ENCODE results near the gene PLEKHA4. TPM values are rescaled to one million over a fixed set of nuclear protein-coding genes. Genes with fewer than 3 reads are reported as not detected.

PLEKHA4 gene, protein sequence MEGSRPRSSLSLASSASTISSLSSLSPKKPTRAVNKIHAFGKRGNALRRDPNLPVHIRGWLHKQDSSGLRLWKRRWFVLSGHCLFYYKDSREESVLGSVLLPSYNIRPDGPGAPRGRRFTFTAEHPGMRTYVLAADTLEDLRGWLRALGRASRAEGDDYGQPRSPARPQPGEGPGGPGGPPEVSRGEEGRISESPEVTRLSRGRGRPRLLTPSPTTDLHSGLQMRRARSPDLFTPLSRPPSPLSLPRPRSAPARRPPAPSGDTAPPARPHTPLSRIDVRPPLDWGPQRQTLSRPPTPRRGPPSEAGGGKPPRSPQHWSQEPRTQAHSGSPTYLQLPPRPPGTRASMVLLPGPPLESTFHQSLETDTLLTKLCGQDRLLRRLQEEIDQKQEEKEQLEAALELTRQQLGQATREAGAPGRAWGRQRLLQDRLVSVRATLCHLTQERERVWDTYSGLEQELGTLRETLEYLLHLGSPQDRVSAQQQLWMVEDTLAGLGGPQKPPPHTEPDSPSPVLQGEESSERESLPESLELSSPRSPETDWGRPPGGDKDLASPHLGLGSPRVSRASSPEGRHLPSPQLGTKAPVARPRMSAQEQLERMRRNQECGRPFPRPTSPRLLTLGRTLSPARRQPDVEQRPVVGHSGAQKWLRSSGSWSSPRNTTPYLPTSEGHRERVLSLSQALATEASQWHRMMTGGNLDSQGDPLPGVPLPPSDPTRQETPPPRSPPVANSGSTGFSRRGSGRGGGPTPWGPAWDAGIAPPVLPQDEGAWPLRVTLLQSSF
- total RNA-seq = 1.9 and 2.7 TPM in 2 replicates

DNA sequence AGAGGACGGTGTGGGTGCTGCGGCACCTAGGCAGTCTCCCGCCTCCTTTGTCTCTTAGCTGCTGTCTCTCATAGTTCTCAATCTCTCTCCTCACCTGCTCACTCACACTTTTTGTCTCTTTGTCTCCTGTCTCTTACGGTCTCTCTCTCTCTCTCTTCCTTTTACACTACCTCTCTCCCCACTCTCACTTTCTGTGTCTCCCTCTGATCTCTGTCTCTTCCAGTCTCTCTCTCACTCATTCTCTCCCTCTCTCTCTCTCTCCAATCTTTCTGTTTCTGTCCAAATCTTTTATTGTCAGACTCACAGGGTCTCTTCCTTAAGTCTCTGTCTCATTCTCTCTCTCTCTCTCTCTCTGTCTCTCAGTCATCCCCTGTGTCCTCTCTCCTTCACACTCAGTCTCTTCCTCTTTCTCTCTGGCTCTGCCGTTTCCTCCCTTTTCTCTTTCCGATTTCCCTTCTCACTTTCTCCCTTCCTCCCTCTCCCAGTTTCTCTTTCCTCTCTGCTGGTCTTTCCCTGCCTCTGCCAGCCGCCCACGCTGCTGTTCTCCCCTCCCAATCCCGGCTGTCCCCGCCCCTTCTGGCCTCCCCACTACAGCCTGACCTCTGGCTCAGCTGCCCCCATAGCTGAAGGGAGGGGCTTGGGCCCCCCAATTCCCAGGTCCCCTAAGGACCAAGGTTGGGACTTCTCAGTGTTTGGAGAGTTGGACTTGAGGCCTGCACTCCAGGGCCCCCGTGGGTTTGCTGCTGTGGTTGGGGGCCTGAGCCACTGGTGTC lies at the start of gene PLEKHA4:
TSS of gene PLEKHA4 (minus strand) at position 504 of the 773 bp plus-strand sequence. CDS start 997 bp downstream, outside the sequence.

DNA sequence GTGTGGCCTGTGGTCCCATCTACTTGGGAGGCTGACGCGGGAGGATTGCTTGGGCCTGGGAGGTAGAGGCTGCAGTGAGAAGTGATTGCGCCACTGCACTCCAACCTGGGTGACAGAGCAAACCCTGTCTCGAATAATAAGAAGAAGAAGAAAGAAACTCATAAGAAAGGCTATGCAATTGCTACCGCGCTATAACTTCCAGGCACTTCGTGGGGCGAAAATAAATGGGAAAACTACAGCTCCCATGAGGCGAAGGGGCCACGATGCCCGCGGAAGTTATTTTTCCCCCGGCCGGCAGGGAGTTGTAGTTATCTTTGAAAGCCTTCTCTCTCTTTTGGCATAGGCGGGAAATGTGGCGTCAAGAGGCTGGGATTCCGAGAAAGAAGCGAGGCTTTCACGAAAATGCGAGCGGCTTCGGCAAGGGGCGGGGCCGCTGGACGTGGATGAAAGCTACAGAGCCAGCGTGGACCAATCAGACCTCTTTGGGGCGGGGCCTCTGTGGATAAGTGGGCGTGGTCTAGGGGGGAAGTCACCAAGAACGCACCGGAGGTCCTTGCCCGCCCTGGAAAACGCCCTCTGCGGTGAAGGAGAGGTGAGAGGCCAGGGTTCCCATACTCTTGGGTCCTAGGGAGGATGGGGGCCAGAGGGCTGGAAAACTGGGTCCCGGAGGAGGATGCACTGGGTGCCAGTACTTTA lies 31.5 kb upstream of the PLEKHA4 start, which contains the start of gene NUCB1:
TSS of gene NUCB1 (plus strand) at position 532 of the 696 bp plus-strand sequence. CDS start 485 bp downstream, outside the sequence.

DNA sequence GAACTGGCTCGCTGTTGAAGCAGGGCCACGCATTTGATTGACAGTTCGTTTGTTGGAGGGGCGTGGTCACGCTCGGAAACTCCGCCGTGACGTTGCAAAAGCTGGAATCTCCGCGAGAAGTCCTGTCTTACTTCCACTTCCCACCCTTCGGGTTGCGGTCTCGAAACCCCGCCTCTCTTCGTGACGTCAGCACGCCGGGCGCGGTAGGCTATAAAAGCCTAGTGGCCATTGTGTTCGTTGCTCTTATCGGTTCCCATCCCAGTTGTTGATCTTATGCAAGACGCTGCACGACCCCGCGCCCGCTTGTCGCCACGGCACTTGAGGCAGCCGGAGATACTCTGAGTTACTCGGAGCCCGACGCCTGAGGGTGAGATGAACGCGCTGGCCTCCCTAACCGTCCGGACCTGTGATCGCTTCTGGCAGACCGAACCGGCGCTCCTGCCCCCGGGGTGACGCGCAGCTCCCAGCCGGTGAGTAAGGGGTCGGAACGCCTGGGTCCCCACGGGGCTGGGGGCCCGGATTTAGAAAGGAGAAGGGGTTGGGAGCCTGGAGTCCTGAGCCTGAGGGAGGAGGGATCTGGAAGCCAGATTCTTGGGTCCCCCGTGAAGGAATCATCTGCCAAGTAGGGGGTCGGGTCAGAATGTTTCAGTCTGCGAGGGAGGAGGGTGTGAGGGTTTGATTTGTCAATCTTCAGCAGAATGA lies 3.9 kb upstream of the PLEKHA4 start, which contains the start of gene PPP1R15A:
TSS of gene PPP1R15A (plus strand) at position 240 of the 702 bp plus-strand sequence. CDS start 813 bp downstream, outside the sequence.

DNA sequence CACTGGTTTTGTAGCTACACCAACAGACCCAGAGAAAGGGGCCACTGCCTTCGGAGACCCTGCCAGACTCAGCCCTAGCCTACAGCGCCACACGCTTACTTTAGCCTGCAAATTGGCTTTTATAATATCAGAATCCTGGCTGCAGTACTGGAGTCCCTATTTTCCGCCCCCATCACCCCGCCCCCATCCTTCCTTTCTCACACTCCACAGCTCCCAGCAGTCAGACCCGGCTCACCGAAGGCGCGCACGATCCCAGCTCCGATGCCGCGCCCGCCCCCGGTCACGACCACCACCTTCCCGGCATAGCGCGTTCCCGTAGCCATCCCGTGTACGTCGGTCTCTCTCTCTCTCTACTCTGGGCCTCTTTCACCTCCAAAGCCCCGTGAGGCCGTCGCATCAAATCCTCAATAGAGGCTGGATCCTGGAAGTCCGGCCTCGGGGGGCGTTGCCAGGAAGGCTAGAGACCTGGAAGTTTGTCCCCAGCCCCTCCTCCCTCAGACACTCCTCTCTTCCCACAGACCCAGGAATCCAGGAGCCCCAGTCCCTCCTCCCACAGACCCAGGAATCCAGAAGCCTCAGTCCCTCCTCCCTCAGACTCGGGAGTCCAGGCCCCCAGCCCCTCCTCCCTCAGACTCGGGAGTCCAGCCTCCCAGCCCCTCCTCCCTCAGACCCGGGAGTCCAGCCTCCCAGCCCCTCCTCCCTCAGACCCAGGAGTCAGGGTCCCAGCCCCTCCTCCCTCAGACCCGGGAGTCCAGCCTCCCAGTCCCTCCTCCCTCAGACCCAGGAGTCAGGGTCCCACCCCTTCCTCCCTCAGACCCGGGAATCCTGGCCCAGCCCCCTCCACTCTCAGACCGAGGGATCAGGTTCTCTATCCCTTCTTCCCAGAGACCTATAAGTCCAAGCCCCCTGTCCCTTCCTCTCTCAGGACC lies 32.1 kb downstream of the PLEKHA4 start, which contains the start of gene HSD17B14:
TSS of gene HSD17B14 (minus strand) at position 403 of the 929 bp plus-strand sequence. CDS start at position 323, 80 bp downstream.

Other genes with a start within 250 kb of the PLEKHA4 start
- 2,633 and 3,123 TPM in 2 replicates for gene RPL18, start 249.4 kb downstream of the PLEKHA4 start, total RNA-seq
- 8.4 and 10.5 TPM in 2 replicates for gene SPHK2, start 249.1 kb downstream of the PLEKHA4 start, total RNA-seq
- 1.2 and 1.6 TPM in 2 replicates for gene DBP, start 231.2 kb downstream of the PLEKHA4 start, total RNA-seq
- gene CA11, start 222.4 kb downstream of the PLEKHA4 start, total RNA-seq = 0.65 and 1.2 TPM in 2 replicates
- gene NTN5, start 195.6 kb downstream of the PLEKHA4 start, total RNA-seq = not detected in 2 replicates
- gene FUT2, start 172.6 kb downstream of the PLEKHA4 start, total RNA-seq = not detected in 2 replicates
- gene MAMSTR, start 148.9 kb downstream of the PLEKHA4 start, total RNA-seq = 0.32 TPM in 1 of 2 replicates, not detected in the other
- gene RASIP1, start 128.0 kb downstream of the PLEKHA4 start, total RNA-seq = 68.2 and 85.8 TPM in 2 replicates
- 0.30 and 0.32 TPM in 2 replicates for gene IZUMO1, start 121.7 kb downstream of the PLEKHA4 start, total RNA-seq
- gene FUT1, start 116.0 kb downstream of the PLEKHA4 start, total RNA-seq = 5.5 and 6.4 TPM in 2 replicates
- gene FGF21, start 113.1 kb downstream of the PLEKHA4 start, total RNA-seq = not detected in 2 replicates
- gene BCAT2, start 57.6 kb downstream of the PLEKHA4 start, total RNA-seq = 47.4 TPM in 2 replicates
- gene HSD17B14, start 32.1 kb downstream of the PLEKHA4 start, total RNA-seq = 5.8 and 13.2 TPM in 2 replicates
- 24.4 and 27.2 TPM in 2 replicates for gene PPP1R15A, start 3.8 kb upstream of the PLEKHA4 start, total RNA-seq
- gene TULP2, start 30.1 kb upstream of the PLEKHA4 start, total RNA-seq = 0.32 TPM in 1 of 2 replicates, not detected in the other
- gene NUCB1, start 31.7 kb upstream of the PLEKHA4 start, total RNA-seq = 86.9 and 92.9 TPM in 2 replicates
- not detected in 2 replicates for gene DHDH, start 65.1 kb upstream of the PLEKHA4 start, total RNA-seq
- gene BAX, start 86.3 kb upstream of the PLEKHA4 start, total RNA-seq = 137 and 154 TPM in 2 replicates
- 777 and 969 TPM in 2 replicates for gene FTL, start 96.7 kb upstream of the PLEKHA4 start, total RNA-seq
- 22.9 and 25.3 TPM in 2 replicates for gene GYS1, start 124.7 kb upstream of the PLEKHA4 start, total RNA-seq
- gene RUVBL2, start 125.3 kb upstream of the PLEKHA4 start, total RNA-seq = 364 and 391 TPM in 2 replicates
- gene LHB, start 148.5 kb upstream of the PLEKHA4 start, total RNA-seq = not detected in 2 replicates
- gene CGB3, start 155.7 kb upstream of the PLEKHA4 start, total RNA-seq = not detected in 2 replicates
- gene CGB2, start 163.3 kb upstream of the PLEKHA4 start, total RNA-seq = 0.46 TPM in 1 of 2 replicates, not detected in the other
- gene CGB1, start 168.3 kb upstream of the PLEKHA4 start, total RNA-seq = not detected in 2 replicates
- gene CGB5, start 175.2 kb upstream of the PLEKHA4 start, total RNA-seq = 0.65 TPM in 1 of 2 replicates, not detected in the other
- gene CGB8, start 180.5 kb upstream of the PLEKHA4 start, total RNA-seq = not detected in 2 replicates
- under 0.01 and 0.30 TPM in 2 replicates for gene CGB7, start 189.1 kb upstream of the PLEKHA4 start, total RNA-seq
- gene NTF4, start 196.2 kb upstream of the PLEKHA4 start, total RNA-seq = not detected in 2 replicates
- not detected in 2 replicates for gene KCNA7, start 204.1 kb upstream of the PLEKHA4 start, total RNA-seq
- 126 and 150 TPM in 2 replicates for gene SNRNP70, start 216.8 kb upstream of the PLEKHA4 start, total RNA-seq
- gene LIN7B, start 245.8 kb upstream of the PLEKHA4 start, total RNA-seq = 1.5 and 3.9 TPM in 2 replicates

Data from epithelial cell of umbilical artery (primary cell).